GM23338 (cell line): ENCODE measurements around the gene MLLT6. TPM values are rescaled to one million over a fixed set of nuclear protein-coding genes. Genes with fewer than 3 reads are reported as not detected.

Experiments
- ATAC-seq: fragments of 200-7000 bp; cut with Tn5 transposase; 3 replicates; pipeline ENCODE4 v1.9.1; 2020
- DNase-seq: peaks from one replicate; pipeline ENCODE4 v3.0.0-alpha.2; 2015; ENCODE audit warnings: low spot score
- H2AFZ ChIP-seq: fragments of 200-600 bp; sonication (generic); 2 replicates; pipeline ENCODE4 v1.8.0; 2016; ENCODE audit warnings: antibody characterized with exemption, mild to moderate bottlenecking, moderate library complexity
- H3F3A ChIP-seq: fragments of 200-600 bp; sonication (generic); replicated peaks from 2 replicates; pipeline ENCODE4 v1.8.0; 2017; ENCODE audit warnings: antibody characterized with exemption, mixed run types, low read depth
- H3K27ac ChIP-seq: fragments of 200-600 bp; sonication (generic); 2 replicates; pipeline ENCODE4 v1.6.1; 2016; ENCODE audit warnings: low read depth
- H3K27me3 ChIP-seq: fragments of 200-600 bp; sonication (generic); 2 replicates; pipeline ENCODE4 v1.8.0; 2016; ENCODE audit warnings: mild to moderate bottlenecking, mixed run types, moderate library complexity; ENCODE audit not compliant: insufficient read depth
- H3K36me3 ChIP-seq: fragments of 200-600 bp; sonication (generic); 2 replicates; pipeline ENCODE4 v1.8.0; 2016; ENCODE audit warnings: mild to moderate bottlenecking; ENCODE audit not compliant: insufficient read depth
- H3K4me1 ChIP-seq: fragments of 200-600 bp; sonication (generic); 2 replicates; pipeline ENCODE4 v1.8.0; 2016; ENCODE audit warnings: mild to moderate bottlenecking, moderate library complexity; ENCODE audit not compliant: insufficient read depth
- H3K4me2 ChIP-seq: fragments of 200-600 bp; sonication (generic); 2 replicates; pipeline ENCODE4 v1.7.1; 2017; ENCODE audit warnings: mixed run types
- H3K4me3 ChIP-seq: fragments of 200-600 bp; sonication (generic); 2 replicates; pipeline ENCODE4 v1.6.1; 2016; ENCODE audit warnings: mixed run types
- H3K79me2 ChIP-seq: fragments of 200-600 bp; sonication (generic); replicated peaks from 2 replicates; pipeline ENCODE4 v1.8.0; 2017; ENCODE audit warnings: mild to moderate bottlenecking; ENCODE audit not compliant: insufficient read depth
- H3K9me2 ChIP-seq: fragments of 200-600 bp; sonication (generic); 2 replicates; pipeline ENCODE4 v1.8.0; 2017; ENCODE audit not compliant: insufficient read depth
- H4K20me1 ChIP-seq: fragments of 200-600 bp; sonication (generic); replicated peaks from 2 replicates; pipeline ENCODE4 v1.8.0; 2017; ENCODE audit warnings: mild to moderate bottlenecking; ENCODE audit not compliant: insufficient read depth
- H3K27ac Mint-ChIP-seq: 2 replicates; pipeline ENCODE4 v1.8.0; 2020; ENCODE audit warnings: inconsistent platforms, mild to moderate bottlenecking, moderate library complexity, mixed read lengths
- H3K27me3 Mint-ChIP-seq: 3 replicates; pipeline ENCODE4 v1.8.0; 2022; ENCODE audit warnings: low read depth, mild to moderate bottlenecking, moderate library complexity, mixed read lengths, inconsistent platforms; ENCODE audit not compliant: insufficient read depth, poor library complexity
- H3K36me3 Mint-ChIP-seq: 3 replicates; pipeline ENCODE4 v1.8.0; 2021; ENCODE audit warnings: low read depth, mild to moderate bottlenecking, inconsistent platforms, moderate library complexity, mixed read lengths
- H3K4me1 Mint-ChIP-seq: 3 replicates; pipeline ENCODE4 v1.8.0; 2020; ENCODE audit warnings: mild to moderate bottlenecking, inconsistent platforms, mixed read lengths
- H3K4me3 Mint-ChIP-seq: 3 replicates; pipeline ENCODE4 v1.8.0; 2021; ENCODE audit warnings: moderate library complexity, mild to moderate bottlenecking, inconsistent platforms, mixed read lengths
- H3K9me3 Mint-ChIP-seq: 3 replicates; pipeline ENCODE4 v1.8.0; 2020; ENCODE audit warnings: moderate library complexity, mild to moderate bottlenecking, inconsistent platforms, mixed read lengths
- CREB1 ChIP-seq: fragments of 250-450 bp; sonication (Bioruptor Pico); IDR thresholded peaks from 2 replicates; pipeline ENCODE4 v1.5.0; 2020; ENCODE audit warnings: low read depth, mild to moderate bottlenecking, moderate library complexity
- CTCF ChIP-seq, 2 experiments: fragments of 200-600 bp in 1 of 2; sonication (generic) in 1 of 2; conservative IDR thresholded peaks; 2 replicates each; pipeline versions ENCODE4 v1.5.1 to v1.6.1; 2016 to 2017; ENCODE audit warnings: antibody characterized with exemption in 2 of 2, low read depth in 2 of 2, mild to moderate bottlenecking in 2 of 2, moderate library complexity in 1 of 2
- ETS1 ChIP-seq: IDR thresholded peaks from 2 replicates; pipeline ENCODE4 v1.6.1; 2016; ENCODE audit warnings: antibody characterized with exemption
- EZH2phosphoT487 ChIP-seq: fragments of 200-600 bp; sonication (generic); IDR thresholded peaks from one replicate; pipeline ENCODE4 v1.8.1; 2018; ENCODE audit warnings: antibody characterized with exemption; ENCODE audit not compliant: unreplicated experiment
- NANOG ChIP-seq: IDR thresholded peaks from 2 replicates; pipeline ENCODE4 v1.6.1; 2016; ENCODE audit warnings: antibody characterized with exemption, borderline replicate concordance
- REST ChIP-seq: IDR thresholded peaks from one replicate; pipeline ENCODE4 v1.6.1; 2018; ENCODE audit warnings: antibody characterized with exemption; ENCODE audit not compliant: unreplicated experiment
- ZNF331 ChIP-seq: fragments of 250-450 bp; sonication (Bioruptor Pico); IDR thresholded peaks from 2 replicates; pipeline ENCODE4 v1.5.0; 2020; ENCODE audit warnings: low read depth, mild to moderate bottlenecking, moderate library complexity
- polyA plus RNA-seq: library from polyadenylated mRNA; unstranded; fragments of >200 nt; fragmentation: Nextera tagmentation; extraction: Ambion mirVana; gene quantifications from 2 replicates; pipeline ENCODE4 v1.2.1, GENCODE V29; 2016
- total RNA-seq: library from RNA; depleted of rRNA; stranded (reverse); fragments of >200 nt; shearing (Covaris generic); gene quantifications from 2 replicates; pipeline ENCODE4 v1.2.3, GENCODE V29; 2014

MLLT6 gene
- total and polyA plus RNA-seq, 2 experiments from 2014 or later: 2.6 to 2.8 TPM

GRCh38 chr17:38720941-38721340 is 15.9 kb downstream of the MLLT6 start (continued):
- TF ChIP-seq ETS1: no peak

GRCh38 chr17:38721802-38722201 is 16.7 kb downstream of the MLLT6 start:
- Mint-ChIP-seq H3K27ac (no peak overlapping the region), H3K36me3 (peaks cover 6% of the 10 kb centered on the region; the same call in 1 of the 3 replicates), H3K27me3 (peaks cover 27% of the 10 kb centered on the region), H3K4me3 (no peak overlapping the region), H3K9me3 (no peaks in the 10 kb centered on the region; the same call in 2 of the 3 replicates), H3K4me1 (peaks cover 42% of the 10 kb centered on the region)
- Histone ChIP-seq H3K9me2 (no peaks in the 10 kb centered on the region), H3K4me2 (no peak overlapping the region), H3K36me3 (no peaks in the 10 kb centered on the region), H3F3A (peaks cover 7% of the 10 kb centered on the region), H2AFZ (no peak overlapping the region), H3K27ac (no peak overlapping the region), H4K20me1 (no peaks in the 10 kb centered on the region), H3K4me3 (no peak overlapping the region), H3K27me3 (peaks cover 27% of the 10 kb centered on the region), H3K4me1 (peaks cover 7% of the 10 kb centered on the region), H3K79me2 (no peaks in the 10 kb centered on the region)
- TF ChIP-seq EZH2phosphoT487 (no peak), ETS1 (no peak), REST (no peak), CREB1 (CRISPR knock-in tag) (no peak), ZNF331 (CRISPR knock-in tag) (no peak), NANOG (no peak)
- DNase-seq: no peak
- no peak for ATAC-seq

GRCh38 chr17:38724337-38724988 is 19.4 kb downstream of the MLLT6 start:
- ATAC-seq: no peak
- no peak for DNase-seq
- no peak overlapping the region for H3K4me3 ChIP-seq

More at GRCh38 chr17:38724337-38724988, 19.4 kb downstream of the MLLT6 start:
- Histone ChIP-seq H3K4me2 (no peak overlapping the region), H2AFZ (no peak overlapping the region), H3K9me2 (no peaks in the 10 kb centered on the region), H4K20me1 (no peaks in the 10 kb centered on the region), H3K79me2 (no peaks in the 10 kb centered on the region), H3K27ac (no peak overlapping the region), H3K27me3 (peaks cover 35% of the 10 kb centered on the region), H3K36me3 (no peaks in the 10 kb centered on the region), H3K4me1 (peaks cover 14% of the 10 kb centered on the region), H3F3A (peaks cover 5% of the 10 kb centered on the region)
- Mint-ChIP-seq H3K27me3 (peaks cover 38% of the 10 kb centered on the region), H3K4me1 (peaks cover 40% of the 10 kb centered on the region), H3K36me3 (no peaks in the 10 kb centered on the region), H3K4me3 (no peak overlapping the region), H3K27ac (no peak overlapping the region), H3K9me3 (no peaks in the 10 kb centered on the region)
- no peak for TF ChIP-seq CTCF (conservative IDR thresholded peaks at IDR 0.05; ENCODE audit: low read depth in 2 of 2)
